Muscle of arm (tissue), 12 donors: ENCODE measurements around the gene ZSCAN10. TPM values are rescaled to one million over a fixed set of nuclear protein-coding genes. Genes with fewer than 3 reads are reported as not detected.
A peak's percentile ranks its signal among the peaks of the same experiment; 100 is the strongest.

Experiments
- DNase-seq: peaks from one replicate; pipeline ENCODE4 v3.0.0-alpha.2; 2013
- polyA plus RNA-seq, 12 donors: library from polyadenylated mRNA; unstranded; fragments of 120-200 nt; gene quantifications; one replicate each; pipeline ENCODE4 v1.2.1, GENCODE V29; 2013; ENCODE audit not compliant: insufficient read length in 12 of 12

The ZSCAN10 gene
- polyA plus RNA-seq, 12 donors: 0.22 to 0.67 (median 0.31) TPM; not detected in 4

DNA sequence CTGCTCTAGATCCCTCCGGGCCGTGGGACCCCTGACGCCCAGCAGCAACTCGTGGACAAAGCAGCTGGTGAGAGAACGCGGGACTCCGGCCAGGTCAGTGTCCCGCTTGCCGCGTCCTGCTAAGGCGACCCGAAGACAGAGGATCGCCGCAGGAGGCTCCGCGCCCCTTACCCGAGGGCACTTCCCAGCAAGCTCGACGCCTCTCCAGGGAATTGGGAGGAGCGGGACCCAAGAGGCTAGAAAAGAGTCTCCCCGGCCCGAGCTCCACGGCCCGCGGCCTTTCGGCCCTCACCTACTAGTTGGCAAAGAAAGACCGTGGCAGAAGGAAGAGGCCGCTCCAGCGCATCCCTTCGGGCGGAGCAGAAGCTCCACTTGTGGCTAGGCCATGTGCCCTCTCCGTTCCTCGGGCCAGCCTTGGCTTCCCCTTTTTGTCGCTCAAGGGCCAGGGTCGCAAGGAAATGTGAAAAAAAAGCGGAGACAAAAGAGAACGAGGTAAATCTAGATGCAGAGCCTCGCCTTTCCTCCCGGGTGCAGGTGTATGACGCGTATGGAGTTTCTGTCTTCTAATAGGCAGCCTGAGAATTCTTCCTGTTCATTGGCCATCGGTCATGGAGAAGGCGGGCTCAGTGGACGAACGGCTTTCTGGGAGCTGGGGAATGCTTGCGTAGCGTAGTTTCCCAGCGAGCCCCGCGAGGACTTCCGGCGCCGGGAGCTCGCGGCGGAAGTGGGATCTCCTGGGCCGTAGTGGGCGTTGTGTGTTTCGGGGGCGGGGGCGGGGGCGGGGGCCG, 35.4 kb upstream of the ZSCAN10 start, which contains the start of gene ZNF213:
TSS of gene ZNF213 (plus strand) at position 692 of the 788 bp plus-strand sequence. CDS start 2,252 bp downstream, outside the sequence.
- peak; percentile 98 for DNase-seq

DNA sequence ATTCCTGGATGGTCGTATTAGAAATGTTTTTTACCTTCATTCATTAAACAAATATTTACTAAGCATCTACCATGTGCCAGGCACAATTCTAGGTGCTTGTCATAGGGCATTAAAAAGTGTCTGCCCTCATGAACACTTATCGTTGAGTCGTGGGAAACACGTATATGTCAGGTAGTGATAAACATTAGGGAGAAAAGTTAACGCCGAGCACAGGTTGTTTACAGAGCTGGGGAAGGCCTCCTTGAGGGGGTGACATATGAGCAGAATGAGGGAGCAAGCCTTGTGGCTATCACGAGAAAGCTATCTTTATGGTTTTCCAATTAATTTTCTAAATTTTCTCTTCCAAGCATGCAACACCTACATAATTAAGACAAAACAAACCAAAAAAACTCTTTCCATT, 34.8 kb upstream of the ZSCAN10 start:
- DNase-seq: no peak

DNA sequence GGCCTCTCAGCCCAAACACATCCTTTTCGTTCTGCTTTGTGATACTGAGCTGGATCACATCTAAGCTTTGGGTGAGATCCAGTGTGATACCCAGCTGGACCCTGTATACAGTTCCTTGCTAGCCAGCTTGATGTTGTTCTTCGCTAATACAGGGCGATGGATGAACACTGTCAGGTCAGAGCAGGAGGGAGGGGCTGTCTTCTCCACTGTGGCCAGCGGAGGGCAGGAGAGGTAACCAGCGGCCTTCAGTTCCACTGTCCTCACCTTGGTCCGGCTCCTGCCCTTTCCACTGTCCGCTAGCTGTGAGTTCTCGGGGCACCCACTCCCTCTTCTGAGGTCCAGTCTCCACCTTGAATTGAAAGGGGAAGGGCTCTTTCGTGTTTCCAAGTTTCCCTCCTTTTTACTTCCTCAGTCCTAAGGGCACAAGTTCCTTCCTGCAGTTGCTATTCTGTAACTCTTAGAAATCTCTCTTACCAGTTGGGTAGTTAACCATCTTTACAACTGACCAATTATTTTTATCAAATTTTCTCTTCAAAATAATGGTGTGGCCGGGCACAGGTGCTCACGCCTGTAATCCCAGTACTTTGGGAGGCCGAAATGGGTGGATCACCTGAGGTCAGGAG, 32.8 kb upstream of the ZSCAN10 start:
- no peak for DNase-seq

DNA sequence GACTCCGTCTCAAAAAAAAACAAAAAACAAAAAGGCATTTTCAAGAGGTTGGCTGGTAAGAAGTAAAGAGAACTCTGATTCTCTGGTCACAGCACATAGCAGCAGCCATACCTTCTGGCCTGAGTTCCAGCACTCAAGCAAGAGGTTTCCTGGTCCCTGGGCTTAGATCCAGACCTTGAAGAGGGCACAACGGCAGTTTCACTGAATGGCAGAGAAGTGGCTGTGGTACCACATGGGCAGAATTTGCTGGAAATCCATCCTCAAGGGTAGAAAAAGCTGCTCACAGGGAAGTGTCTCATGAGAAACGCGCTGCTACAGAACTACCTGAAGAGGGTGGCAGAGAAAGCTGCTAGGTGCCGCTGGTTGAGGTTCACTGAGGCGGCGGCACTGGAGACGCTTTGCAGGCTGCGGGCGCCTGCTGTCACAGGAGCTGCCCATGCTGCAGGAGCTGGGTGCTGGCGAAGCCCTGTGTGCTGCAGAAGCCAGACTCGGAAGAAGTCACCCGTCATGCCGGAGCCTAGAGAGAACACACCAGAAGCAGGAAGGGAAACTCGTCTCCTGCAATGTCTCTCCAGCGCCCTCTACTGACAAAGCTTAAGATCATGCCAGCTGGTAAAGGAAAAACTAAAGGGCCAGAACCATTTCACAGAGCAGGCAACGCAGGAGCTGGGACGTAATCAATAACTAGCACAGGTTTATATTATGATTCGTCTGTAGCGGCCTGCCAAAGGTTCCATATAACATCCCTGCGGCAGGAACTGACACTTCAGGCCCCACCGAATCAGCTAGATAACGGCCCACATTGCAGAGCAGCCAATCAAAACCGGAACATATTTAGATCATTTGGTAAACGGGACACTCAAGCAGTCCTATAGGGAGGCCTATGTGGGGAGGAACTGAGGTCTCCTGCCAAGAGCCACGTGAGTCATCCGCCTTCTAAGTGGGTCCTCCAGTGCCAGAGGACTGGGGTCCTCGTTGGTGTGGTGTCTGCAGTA, 30.3 kb upstream of the ZSCAN10 start:
- DNase-seq: peak; percentile 89

DNA sequence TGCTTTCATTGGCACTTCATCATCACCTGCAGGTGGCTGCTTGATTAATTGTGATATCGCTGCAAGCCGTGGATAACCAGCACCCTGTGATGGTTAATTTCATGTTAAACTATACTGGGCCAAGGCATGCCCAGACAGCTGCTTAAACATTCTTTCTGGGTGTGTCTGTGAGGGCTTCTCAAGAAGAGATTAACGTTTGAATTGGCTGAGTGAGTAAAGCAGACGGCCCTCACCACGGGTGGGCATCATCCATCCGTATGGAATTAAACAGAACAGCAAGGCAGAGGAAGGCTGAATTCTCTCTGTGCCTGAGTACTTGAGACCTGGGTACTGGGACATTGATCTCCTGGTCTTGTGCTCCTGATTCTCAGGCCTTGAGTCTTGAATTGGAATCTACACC, 28.7 kb upstream of the ZSCAN10 start:
- DNase-seq: no peak

DNA sequence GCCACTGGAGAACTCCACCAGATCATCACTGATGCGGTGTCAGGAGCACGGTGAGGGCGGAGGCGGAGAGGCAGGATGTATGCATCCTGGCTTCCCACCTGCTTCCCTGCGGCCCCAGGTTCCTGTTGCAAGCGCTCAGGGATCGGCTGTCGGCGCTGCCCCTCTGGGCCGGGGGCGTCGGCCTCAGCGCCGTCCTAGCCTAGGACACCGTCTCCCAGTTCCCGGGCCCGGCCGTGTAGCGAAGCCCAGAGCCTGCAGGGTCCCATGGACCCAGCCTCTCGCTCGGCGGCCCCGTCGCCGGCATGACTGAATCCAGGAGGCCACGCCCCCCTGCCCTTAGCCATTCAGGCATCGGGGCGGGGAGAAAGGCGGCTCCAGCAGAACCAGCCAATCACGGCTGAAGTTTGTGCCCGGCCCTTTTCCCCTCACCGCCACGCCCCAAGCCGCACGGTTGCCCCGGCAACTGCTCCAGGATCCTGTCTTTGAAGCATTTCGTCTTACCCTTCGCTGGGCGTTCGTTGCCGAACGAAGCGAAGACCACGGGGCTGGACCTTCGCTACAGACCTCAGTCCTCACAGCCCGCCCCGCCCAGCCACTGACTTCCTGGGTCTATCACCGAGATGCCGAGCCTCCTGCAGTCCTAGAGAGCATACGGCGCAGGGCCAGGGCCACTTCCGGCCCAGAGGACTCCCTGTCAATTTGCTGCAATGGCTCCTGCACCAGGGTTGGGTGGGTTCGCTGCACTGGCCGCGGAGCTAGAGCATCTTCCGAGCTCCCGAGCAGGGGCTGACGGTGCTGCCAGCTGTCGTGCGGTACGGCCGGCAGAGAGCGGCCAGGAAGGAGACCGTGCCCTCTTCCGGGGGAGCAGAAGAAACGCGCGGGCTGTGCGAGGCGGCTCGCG, 25.1 kb upstream of the ZSCAN10 start:
- DNase-seq: peak; percentile 97

DNA sequence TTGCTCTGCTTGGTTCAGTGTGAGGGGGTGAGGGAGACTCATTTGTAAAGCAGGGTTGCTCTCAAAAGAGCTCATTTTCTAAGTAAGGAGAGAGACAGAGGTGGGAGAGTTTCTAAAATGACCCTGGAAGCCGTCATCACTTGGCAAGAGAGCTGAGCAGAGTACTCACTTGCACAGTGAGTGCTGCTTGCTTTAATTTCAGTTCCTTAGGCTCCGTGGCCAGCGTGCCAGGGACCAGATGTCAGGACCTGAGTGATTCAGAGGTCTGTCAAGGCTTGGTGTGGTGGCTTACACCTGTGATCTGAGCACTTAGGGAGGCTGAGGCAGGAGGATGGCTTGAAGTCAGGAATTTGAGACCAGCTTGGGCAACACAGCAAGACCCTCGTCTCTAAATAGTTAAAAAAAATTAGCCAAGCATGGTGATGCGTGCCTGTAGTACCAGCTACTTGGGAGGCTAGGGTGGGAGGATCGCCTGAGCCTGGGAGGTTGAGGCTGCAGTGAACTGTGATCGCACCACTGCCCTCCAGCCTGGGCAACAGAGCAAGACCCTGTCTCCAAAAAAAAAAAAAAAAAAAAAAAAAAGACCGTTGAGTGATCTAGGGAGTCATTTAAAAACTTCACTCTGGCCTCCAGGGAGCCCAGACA, 24.0 kb upstream of the ZSCAN10 start:
- DNase-seq: no peak

DNA sequence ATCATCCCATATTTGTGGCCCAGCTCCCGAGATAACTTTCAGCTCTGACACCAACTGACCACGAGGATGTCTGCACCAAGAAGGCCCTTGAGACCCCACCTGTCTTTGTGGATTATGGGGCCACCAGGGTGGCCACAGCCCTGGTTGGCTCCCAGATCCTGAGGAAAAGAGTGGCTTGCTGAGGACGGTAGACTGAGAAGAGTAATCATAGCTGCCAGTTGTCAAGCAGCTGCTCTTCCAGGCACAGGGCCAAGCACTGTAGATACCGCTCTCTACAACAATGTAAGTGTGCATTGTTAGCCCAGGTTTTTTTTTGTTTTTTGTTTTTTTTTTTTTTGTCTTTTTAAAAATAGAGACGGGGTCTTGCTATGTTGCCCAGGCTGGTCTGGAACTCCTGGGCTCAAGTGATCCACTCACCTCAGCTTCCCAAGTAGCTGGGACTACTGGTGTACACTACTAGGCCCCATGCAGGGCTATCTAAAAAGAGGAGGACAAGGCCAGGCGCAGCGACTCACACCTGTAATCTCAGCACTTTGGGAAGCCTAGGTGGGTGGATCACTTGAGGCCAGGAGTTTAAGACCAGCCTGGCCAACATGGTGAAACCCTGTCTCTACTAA, 22.9 kb upstream of the ZSCAN10 start:
- peak; percentile 67 for DNase-seq

DNA sequence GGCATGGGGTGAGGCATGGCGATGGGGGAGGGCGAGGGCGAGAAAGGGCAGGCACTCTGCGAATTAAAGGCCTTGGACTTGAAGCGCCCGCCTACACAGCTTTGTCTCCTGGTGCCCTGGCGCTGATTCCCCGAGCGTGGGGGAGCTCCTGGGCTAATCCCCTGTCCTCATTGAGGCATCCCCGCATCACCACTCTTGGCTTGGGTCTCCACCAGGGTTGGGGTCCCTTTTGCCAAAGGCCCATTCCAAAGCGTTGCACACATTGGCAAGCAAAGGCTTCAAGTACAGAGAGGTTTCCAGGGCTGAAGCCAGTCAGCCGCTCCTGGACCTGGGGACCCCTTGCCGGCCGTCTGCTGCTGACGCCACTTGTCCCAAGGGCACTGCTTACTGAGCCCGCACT, 21.3 kb upstream of the ZSCAN10 start:
- DNase-seq: no peak

DNA sequence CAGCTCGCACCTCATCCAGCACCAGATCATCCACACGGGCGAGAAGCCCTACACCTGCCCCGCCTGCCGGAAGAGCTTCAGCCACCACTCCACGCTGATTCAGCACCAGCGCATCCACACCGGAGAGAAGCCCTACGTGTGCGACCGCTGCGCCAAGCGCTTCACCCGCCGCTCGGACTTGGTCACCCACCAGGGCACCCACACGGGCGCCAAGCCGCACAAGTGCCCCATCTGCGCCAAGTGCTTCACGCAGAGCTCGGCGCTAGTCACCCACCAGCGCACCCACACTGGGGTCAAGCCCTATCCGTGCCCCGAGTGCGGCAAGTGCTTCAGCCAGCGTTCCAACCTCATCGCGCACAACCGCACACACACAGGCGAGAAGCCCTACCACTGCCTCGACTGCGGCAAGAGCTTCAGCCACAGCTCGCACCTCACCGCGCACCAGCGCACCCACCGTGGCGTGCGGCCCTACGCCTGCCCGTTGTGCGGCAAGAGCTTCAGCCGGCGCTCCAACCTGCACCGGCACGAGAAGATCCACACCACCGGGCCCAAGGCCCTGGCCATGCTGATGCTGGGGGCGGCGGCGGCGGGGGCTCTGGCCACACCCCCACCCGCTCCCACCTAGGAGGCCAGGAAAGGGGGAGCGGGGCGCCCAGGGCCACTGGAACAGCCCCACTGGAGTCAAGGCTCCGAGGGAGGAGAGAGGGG, 20.8 kb upstream of the ZSCAN10 start:
- DNase-seq: no peak

DNA sequence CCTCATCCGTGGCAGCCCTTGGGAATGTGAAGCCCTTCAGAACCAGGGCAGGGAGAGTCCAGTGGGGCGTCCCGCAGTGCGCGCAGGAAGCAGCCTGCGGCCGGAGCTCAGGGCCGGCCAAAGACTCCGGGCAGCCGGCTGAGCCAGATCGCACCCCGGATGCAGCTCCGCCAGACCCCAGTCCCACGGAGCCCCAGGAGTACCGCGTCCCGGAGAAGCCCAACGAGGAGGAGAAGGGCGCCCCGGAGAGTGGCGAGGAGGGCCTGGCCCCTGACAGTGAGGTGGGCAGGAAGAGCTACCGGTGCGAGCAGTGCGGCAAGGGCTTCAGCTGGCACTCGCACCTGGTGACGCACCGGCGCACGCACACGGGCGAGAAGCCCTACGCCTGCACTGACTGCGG, 20.2 kb upstream of the ZSCAN10 start:
- no peak for DNase-seq

DNA sequence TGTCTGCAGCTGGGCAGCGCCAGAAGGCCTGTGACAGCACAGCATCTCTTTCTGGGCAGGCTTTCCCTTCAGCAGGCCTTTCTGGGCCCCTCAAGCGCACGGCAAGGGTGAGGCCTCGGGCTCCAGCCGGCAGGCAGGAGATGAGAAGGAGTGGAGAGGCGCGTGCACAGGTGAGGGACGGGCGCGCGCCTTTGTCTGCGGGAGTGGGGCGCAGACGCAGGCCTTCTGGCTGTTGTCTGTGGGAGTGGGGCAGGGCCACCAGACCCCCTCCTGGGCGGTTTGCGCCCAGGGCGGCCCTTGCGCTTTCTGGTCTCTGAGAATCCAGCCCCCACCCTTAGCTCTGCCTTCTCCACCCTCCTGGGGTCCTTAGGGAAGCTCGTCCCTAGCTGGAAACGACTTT, 19.8 kb upstream of the ZSCAN10 start:
- DNase-seq: no peak

DNA sequence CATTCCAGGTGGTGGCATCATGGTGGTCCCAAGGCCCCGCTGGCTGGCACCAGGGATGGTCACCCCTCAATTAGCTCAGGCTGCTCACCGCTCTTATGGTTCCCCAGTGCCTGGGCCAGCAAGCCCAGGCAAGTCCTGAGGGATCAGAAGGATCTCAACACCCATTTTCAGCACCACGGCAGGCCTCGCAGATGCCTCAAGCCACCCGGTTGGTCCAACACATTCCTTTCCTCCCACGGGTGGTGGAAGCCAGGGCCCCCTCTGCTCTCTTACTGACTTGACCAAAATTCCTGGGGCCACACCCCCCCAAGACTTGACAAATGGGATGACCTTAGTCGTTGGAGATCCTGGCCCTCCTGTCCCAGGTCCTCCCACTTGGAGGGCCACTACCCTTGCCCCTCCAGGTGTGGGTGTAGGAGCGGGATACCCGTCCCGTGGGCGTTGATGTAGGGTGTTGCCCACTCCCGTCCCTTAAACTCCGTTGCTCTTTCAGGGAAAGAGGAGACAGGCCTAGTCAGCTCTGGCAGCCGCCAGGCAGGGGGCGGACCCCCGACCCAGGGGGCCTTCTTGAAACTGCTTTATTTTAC, 19.2 kb upstream of the ZSCAN10 start:
- DNase-seq: no peak

DNA sequence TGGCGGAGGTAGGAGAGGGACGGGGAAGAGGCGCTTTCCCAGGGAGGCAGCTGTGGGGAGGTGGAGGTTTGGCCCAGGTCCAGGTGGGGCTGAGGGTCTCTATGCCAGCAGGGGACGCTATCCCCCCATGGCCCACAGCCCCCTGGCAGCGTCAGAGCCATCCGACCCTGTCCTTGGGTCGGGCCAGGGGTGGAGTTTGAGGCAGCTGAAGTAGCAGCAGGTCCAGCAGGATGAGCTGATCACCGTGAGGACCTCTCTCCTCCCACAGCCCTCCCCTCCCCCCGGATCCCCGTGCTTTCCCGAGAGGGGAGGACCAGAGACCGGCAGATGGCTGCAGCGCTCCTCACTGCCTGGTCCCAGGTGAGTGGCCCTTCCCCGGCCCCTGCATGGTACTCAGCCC, 16.5 kb upstream of the ZSCAN10 start:
- no peak for DNase-seq

DNA sequence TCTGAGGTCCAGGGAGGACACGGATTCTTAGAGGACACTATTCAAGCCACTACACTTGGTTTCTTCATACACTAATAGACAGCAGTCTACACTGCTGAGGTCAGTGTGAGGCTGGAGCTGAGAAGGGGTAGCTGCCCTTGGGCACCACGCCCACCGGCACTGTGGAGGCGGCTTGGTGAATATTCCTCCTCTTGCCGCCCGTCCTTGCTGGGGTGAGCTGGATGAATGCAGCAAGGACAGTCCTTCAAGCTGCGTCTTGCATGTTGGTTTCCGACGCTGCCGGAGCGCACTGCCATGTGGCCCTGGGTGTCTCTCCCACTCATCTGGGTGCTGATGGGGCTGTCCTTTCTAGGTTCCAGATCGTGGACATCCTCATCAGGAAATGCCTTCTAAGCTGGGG, 15.9 kb upstream of the ZSCAN10 start:
- DNase-seq: no peak

DNA sequence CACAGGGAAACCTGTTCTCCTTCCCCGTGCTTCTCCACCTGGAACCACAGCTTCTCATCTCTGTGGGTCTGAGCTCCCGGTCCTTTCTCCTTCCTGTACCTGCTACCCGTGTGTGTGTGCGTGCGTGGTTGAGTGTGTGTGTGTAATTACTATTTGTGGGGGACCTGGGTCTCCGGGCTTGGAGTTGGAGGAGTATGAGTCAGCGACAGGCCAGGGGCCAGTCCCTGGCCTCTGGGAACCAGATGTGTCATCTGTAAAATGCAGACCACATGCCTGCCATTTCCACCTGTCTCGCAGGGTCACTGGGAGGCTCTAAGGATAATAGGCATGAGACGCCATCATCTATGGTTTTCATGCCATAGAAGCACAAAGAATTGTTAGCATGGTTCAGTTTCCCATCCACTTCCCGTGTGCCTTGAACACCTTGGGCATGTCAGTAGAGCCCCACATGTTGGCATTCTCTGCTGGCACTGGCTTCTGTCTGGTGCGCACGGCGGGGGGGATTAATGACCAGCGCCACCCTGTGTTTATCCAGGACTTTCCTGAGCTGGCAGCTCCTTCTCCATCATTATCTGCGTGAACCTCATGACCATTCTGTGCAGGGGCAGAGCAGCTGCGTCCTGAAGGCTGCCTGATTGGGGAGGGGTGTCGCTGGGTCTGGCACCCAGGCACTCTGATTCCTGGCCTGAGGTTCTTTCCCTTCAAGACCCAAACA, 14.8 kb upstream of the ZSCAN10 start:
- no peak for DNase-seq

DNA sequence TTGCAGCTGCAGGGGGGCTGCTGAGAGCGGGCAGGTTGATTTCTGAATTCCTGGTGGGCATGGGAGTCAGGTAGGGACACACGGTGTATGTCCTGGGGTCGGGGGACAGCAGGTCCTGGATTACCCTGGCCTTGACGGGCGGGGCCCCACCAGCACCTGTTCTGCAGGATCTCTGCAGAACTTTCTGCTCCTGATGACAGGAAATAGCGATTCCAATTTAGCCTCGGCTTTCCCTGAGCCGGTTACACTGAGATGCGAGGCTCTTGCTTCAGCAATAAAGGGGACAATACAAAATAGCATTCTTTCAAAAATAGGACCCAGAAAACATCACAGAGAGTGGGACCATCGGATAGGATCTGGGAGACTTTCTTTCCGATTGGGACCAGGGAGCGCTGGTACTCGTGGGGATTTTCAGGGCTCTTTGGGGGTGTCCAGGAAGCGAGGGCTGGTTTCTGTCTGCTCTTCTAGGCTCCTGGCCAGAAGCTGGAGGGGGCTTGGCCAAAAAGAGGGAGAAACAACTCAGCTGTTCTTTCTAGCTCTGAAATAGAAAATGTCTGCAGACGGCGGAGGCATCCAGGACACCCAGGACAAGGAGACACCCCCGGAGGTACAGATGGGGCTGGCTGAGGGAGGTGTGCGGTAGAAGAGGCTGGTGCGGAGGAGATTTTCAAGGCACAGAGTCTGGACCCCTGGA, 13.9 kb upstream of the ZSCAN10 start:
- DNase-seq: no peak
